GM18907 (cell line): ENCODE data around the gene CHST4.
"Not testable (repeated sequence)": the region's sequence is repeated elsewhere in the genome, so short reads cannot be mapped to it uniquely, and the experiment has no call there.

Experiments
- ATAC-seq: cut with Tn5 transposase; IDR thresholded peaks from one replicate; pipeline ENCODE4 v1.9.1; 2021; ENCODE audit warnings: mild to moderate bottlenecking, moderate library complexity; ENCODE audit not compliant: unreplicated experiment

The CHST4 gene

GRCh38 chr16:71524566-71525553 is 1.4 kb upstream of the CHST4 start:
- ATAC-seq, result no peak

GRCh38 chr16:71528257-71528656 is 2.0 kb downstream of the CHST4 start:
- ATAC-seq, result no peak

GRCh38 chr16:71528863-71529262 is 2.6 kb downstream of the CHST4 start:
- ATAC-seq, result no peak

DNA sequence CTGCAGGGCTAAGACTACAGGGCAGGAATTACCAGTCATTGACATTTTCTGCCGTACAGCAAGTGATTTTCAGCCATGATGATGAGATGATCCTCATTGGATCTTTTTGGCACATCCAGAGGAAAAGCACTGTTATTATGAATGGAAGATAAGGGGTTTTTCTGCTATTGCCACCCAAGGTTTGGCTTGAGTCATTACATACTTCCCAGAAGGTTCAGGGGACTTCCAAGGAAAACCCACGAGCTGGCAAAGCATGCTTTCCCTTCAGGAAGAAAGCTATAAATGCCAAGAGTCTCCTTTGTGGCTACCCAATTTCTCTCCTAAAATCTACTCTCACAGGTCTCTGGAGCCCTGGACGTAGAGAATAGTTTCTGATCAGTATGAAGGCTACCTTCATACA is 6.1 kb downstream of the CHST4 start:
- ATAC-seq, result no peak

DNA sequence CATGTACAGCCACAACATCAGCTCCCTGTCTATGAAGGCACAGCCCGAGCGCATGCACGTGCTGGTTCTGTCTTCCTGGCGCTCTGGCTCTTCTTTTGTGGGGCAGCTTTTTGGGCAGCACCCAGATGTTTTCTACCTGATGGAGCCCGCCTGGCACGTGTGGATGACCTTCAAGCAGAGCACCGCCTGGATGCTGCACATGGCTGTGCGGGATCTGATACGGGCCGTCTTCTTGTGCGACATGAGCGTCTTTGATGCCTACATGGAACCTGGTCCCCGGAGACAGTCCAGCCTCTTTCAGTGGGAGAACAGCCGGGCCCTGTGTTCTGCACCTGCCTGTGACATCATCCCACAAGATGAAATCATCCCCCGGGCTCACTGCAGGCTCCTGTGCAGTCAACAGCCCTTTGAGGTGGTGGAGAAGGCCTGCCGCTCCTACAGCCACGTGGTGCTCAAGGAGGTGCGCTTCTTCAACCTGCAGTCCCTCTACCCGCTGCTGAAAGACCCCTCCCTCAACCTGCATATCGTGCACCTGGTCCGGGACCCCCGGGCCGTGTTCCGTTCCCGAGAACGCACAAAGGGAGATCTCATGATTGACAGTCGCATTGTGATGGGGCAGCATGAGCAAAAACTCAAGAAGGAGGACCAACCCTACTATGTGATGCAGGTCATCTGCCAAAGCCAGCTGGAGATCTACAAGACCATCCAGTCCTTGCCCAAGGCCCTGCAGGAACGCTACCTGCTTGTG is 10.7 kb downstream of the CHST4 start:
- ATAC-seq, result no peak

- ATAC-seq, result peak; percentile 72
Observed at GRCh38 chr16:71537643-71538042, 11.4 kb downstream of the CHST4 start.

DNA sequence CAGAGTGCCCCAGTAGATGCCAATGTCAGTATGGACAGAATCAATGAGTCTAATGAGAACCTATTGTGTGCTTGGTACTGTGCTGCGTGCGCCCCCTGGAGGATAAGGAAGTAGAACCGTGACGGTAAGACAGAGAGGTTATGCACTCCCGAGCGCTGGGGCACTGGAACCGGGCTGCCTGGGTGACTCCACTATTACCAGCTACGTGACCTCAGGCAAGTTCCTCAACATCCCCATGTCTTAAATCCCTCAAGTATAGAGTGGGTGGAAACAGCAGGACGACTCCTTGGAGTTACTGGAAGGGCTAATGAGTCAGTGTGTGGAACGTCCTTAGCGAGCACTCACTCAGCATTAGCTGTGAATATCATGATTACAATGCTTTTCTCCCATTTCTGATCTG is 16.2 kb downstream of the CHST4 start:
- ATAC-seq, result peak; percentile 73

DNA sequence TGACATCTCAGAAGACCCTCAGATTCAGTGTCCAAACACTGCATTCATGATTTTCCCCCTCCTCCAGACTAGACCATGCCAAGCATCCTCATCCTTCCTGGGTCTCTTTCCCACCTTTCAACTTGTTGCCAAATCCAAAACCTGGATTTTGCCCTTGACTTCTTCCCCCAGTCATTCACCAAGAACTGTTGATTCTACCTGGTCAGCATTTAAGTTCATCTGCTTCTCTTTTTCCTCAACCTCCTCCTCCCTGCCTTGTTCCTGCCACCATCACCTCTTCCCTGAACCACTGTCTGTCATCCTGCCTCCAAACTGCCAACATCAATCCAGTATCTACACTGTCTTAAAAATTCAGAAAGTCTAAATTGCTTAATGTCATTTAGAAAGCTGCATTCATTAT is 20.9 kb downstream of the CHST4 start:
- ATAC-seq, result no peak

- ATAC-seq, result no peak
Observed at GRCh38 chr16:71552698-71553503, 26.7 kb downstream of the CHST4 start.

DNA sequence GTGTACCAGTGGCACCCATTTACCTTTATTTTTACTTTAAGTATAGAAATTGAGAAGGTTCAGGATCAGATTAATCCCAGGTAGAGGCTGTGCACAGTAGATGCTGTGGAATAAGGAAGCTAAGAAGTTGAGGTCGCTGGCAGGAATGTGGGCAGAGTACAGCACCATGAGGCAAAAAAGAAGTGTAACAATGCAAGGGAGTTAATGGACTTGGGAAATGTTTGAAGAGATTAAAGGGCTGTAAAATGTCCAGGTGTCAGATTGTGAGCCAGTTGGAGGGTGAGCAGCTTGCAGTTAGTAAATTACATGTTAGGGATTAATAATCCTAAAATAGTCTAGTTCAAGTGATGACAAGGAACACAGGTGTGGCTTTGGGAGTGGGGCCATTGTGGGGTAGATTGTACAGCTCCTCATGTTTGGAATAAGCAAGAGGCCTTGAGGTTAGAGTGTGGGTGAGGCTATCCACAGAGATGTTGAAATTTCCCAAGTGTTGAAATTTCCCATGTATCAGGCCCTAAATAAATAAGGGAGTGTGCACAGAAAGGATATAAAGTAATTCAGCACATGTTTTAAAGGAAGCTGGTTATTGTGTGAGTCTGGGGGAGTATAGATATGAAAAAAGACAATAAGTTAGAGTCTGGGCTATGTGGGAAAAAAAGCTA is 29.1 kb downstream of the CHST4 start:
- no peak for ATAC-seq

- no peak for ATAC-seq
Observed at GRCh38 chr16:71557299-71557698, 31.1 kb downstream of the CHST4 start.

- ATAC-seq, result no peak
Observed at GRCh38 chr16:71557954-71558582, 31.8 kb downstream of the CHST4 start.

DNA sequence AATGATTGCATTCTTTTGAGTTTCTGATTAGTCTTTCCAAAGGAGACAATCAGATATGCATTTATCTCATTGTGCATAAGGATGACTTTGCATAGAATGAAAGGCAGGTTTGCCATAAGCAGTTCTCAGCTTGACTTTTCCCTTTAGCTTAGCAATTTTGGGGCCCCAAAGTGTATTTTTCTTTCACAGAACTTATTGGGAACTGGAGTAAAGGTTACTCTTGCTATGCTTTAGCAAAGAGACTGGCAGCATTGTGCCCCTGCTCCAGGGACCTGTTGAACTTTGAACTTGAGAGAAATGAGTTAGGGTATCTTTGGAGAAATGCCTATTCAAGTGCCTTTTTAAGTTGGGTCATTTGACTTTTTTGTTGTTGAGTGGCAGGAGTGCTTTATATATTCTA is 33.6 kb downstream of the CHST4 start:
- ATAC-seq, result no peak

GRCh38 chr16:71561886-71562285 is 35.7 kb downstream of the CHST4 start:
- not testable (repeated sequence) for ATAC-seq

GRCh38 chr16:71562552-71562951 is 36.3 kb downstream of the CHST4 start:
- no peak for ATAC-seq

DNA sequence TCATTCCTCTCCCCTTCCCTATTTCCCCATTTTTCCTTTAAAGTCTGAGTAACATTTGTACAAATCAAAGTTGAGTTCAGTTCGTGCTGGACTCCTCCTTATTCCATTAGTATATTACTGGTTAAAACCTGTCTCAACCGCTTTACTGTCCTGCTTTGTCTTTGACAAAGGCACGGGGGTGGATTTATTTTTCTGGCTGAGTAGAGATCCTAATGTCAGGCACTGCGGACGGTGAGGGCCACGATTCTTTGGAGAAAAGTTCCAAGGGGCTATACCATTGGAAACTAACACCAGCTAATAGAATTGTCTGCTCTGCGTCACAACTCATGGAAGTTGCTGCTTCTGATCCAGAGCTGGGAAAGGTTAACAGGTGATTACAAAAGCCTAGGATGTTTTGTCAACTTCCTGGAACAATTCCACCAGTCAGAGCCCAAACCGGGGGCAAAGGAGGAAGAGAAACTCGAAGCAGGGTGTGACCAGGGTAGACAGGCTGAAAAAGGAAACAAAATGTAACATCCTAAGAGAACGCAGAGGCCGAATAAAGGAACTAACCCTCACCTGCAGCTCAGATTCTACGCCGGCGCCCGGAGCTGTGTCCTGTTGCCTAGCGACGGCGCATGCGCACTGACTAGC is 38.2 kb downstream of the CHST4 start:
- no peak for ATAC-seq

- ATAC-seq, result no peak
Observed at GRCh38 chr16:71565812-71566700, 39.8 kb downstream of the CHST4 start.

DNA sequence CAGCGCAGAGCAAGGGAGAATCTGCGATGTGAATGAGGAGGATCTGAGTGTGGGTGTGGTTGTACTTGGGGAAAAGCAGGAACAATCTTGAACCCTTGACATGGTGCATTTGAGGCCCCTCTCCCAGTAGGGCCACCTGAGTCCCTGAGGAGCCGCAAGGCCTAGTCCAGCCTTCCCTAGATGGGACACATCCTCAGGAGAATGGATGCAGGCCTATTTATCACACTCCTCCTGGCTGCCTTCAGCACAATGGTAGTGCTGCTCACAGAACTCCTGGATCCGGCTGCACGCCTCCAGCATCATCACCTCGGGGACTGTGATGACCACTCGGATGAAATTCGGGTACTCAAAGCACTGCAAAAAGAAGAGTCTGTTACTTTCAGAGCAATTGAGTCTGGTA is 41.7 kb downstream of the CHST4 start:
- no peak for ATAC-seq

DNA sequence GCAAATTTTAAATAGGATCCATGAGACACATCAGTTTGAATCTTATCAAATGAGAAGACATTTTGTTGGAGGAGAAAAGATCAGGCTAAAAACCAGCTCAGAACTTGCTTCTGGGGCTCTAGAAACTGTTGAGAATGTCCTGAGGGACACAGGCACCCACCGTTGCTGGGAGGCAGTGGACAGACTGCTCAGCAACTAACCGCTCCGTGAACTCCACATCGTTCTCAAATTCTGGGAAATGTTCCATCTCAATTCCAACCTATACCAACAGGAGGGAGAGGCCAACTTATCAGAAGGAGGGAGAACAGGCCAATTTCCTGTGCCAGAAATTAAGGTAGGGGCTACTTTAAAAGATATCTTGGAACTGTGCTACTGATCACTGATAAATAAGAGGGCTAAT is 42.3 kb downstream of the CHST4 start:
- ATAC-seq, result no peak
